Erythroblast (primary cell): ENCODE measurements around the gene TSTD1.

ENCODE experiments used
- DNase-seq, 2 experiments: peaks; one replicate each; lab custom pipeline; 2025; lab: John Stamatoyannopoulos, UW
- GATA1 ChIP-seq: IDR thresholded peaks from 2 replicates; pipeline ENCODE4 v1.6.1; 2011; ENCODE audit warnings: low read depth, mild to moderate bottlenecking, control low read depth, low read length, moderate library complexity
- POLR2A ChIP-seq: IDR thresholded peaks from 2 replicates; pipeline ENCODE4 v1.6.1; 2011; ENCODE audit warnings: mild to moderate bottlenecking, low read length

The TSTD1 gene, protein sequence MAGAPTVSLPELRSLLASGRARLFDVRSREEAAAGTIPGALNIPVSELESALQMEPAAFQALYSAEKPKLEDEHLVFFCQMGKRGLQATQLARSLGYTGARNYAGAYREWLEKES

DNA sequence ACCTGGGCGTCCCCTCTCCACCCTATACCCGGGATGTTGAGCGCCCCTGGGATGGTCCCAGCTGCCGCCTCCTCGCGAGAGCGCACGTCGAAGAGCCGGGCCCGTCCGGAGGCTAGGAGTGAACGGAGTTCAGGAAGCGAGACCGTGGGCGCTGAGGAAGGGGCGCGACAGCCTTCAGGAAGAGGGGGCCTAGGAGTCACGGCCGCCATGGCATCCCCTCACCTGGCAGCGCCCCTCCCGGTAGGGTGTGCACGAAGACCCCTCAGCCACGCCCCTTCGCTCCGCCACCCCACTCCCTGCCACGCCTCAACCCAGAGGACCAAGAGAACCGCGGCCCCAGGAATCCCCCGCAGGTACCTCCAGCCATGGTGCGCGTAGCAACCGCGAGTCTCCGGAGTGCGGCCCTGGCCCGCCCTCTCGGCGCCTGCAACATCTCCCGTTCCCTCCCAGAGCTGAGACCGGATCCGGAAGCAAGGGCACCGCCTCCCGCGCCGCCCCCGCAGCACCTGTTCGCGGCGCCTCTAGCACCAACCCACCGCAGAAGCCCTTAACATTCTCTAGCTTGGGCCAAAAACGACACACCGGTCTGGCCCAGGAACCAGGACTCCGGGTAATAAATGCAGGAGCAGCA, at the start of gene TSTD1:
Gene TSTD1 (minus strand): TSS at position 442 of the 631 bp plus-strand sequence. CDS start 75 bp downstream, at position 367.
- no peak for TF ChIP-seq GATA1
- peak; percentile 71 for TF ChIP-seq POLR2A
- DNase-seq, result peak; percentile 78 to 83

DNA sequence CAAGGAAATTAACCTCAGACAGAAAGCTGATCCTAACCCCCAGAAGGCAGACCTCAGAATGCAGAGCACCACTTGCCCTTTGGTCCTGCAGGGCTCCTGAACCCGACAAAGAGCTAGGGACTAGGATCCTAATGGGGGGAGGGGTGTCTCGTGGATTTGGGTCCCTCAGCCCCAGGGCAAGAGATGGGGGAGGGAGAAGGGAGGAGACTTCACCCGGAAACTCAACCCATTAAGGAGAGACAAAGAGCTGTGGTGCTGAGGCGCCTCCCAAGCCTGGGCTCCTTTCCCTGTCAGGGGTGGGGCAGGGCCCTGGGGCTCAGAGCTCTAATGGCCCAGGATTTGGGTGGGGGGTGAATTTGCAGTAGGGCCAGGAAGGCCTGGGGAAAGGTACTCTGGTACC, 47.7 kb upstream of the TSTD1 start:
- no peak for TF ChIP-seq POLR2A
- TF ChIP-seq GATA1, result no peak
- DNase-seq, result no peak

DNA sequence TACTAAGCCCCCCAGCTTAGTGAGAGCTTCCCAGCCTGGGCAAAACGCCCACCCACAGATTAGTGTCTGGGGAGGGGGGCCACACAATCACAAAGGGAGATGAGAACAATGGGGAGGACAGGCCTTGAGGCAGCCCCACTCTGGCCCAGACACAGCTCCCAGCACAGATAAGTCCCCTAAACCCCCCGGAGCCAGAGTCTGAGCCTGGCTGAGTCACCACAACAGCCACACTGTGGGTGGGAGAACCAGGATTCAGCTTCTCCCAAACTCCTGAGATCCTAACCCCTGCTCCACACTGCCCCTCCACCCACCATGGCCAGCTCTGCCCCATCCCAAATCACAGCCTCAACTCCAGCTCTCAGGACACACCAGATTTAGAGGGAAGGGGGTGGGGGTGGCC, 46.4 kb upstream of the TSTD1 start:
- TF ChIP-seq POLR2A (no peak), GATA1 (no peak)
- no peak for DNase-seq

DNA sequence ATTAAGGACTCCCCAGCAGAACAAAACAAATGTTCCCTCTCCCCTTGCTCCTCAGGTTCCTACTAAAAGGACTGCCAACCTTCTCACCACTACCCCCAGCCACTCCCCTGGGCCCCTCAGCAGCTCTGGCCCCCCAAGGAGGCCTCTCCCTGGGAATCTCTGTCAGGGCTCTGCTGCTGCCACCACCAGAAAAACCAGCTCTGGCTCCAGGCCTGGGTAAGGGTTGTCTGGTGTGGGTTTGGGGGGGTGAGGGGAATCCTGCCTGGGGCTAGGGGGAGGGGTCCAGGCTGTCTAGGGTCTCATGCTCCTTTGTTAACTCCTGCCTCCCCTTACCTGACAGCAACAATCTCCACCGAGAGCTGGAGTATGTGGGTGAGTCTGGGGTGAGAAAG, 45.8 kb upstream of the TSTD1 start:
- TF ChIP-seq POLR2A (no peak), GATA1 (no peak)
- no peak for DNase-seq

DNA sequence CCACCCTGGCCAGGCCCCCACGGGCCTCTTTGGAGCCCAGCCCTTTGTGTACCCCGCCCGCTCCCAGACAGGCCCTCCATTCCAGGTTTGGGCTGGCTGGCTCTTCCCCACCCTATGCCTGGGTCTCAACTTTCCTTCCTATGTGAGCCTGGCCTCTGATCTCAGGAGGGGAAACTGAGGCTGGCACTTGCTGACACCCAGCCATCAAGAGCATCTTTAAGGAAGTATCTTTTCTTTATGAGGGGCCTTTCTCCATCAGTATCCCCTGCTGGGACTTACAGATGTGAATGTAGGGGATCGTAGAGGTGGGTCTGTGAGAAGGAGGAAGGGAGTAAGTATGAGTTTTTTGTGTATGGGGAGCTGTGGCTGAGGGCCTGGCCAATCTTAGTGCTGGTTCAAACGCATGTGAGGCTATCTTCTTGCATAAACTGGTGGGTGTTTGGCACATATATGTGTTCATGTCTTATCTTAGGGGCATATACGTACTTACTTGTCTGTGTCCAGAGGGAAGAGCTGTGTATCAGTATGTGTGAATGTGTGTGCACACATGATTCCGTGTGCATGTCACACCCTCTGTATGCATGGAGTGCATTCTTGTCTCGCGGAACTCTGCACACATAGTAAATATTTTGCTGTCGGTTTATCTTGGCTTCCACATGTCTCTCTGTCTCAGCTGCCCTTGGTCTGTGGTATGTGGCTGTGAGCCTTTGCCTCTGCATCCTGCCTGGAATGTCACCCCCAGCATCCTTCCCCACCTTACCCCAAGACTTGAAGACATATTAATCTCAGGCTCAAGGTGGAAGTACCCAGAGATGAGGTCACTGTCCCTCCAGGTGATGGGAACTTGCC, 45.2 kb upstream of the TSTD1 start:
- no peak for TF ChIP-seq POLR2A
- no peak for TF ChIP-seq GATA1
- DNase-seq, result peak; percentile 58 to 65

DNA sequence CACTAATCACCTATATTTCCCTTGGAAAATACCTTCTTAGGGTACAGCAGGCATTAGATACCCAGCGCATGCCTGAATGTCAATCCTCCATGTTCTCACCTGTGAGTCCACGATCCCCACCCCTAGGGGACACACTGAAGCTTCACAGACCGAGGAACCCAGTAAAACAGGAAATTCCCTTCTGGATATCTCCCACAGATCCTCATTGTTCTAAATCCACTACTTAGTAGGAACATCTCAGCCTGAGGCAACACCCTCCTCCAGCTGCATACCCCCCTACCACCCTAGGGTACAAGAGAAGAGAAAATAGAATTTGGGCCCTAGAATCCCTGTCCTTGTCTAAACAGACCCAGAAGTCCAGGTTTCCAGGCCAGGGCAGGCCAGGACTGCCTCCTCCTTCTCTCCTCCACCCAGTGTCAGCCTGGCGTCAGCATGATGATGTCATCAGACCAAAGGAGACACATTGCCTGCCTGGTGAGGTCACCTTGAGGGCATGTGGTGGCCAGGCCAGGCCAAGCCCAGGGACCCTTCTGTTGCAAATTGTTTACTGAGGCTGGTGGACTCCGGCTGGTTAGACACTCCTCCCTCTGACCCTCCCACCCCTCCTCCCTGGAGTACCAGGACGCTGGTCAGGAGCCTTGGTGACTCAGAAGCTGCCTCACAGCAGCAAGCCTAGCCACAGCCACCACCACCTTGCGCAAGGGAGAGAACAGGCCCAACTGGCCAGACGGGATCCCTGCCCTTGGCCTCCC, 44.4 kb upstream of the TSTD1 start:
- no peak for TF ChIP-seq POLR2A
- TF ChIP-seq GATA1, result no peak
- DNase-seq, result peak; percentile 71 to 89

DNA sequence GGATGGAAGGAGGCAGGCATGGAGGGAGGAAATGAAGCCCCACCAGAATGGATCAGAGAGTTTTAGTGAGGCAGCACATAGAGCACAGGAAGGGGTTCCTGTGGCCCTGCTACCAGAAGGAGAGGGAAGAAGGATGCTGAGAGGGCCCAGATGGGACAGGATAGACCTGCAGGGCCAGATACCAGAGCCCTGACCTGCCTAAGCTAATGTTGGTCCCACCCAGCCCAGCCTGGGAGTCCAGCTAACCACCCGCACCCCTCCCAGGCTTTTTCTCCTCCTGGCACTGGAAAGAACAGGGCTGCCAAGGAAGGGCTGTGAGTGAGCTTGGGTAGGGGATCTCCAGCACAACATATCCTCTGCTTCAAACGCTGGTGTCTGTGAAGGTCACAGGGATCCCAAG, 43.7 kb upstream of the TSTD1 start:
- TF ChIP-seq POLR2A (no peak), GATA1 (no peak)
- no peak for DNase-seq

DNA sequence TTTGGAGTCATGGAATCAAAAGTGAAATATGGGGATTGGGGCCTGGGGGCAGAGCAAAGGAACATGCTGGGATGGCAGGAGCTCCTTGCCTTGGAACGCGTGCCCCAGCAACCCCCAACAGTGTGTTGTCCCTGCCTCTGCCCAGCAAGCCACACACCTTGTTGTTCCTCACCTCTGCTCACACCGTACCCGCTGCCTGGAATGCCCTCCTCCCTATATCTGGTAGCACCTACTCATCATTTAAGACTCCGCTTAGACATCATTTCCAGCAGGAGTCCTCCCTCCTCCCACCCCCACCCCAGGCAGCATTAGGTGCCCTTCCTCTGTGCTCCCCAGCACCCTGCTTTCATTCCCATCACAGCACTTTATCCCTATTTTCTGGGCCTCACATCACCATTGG, 42.8 kb upstream of the TSTD1 start:
- no peak for DNase-seq
- no peak for TF ChIP-seq POLR2A
- TF ChIP-seq GATA1, result no peak

DNA sequence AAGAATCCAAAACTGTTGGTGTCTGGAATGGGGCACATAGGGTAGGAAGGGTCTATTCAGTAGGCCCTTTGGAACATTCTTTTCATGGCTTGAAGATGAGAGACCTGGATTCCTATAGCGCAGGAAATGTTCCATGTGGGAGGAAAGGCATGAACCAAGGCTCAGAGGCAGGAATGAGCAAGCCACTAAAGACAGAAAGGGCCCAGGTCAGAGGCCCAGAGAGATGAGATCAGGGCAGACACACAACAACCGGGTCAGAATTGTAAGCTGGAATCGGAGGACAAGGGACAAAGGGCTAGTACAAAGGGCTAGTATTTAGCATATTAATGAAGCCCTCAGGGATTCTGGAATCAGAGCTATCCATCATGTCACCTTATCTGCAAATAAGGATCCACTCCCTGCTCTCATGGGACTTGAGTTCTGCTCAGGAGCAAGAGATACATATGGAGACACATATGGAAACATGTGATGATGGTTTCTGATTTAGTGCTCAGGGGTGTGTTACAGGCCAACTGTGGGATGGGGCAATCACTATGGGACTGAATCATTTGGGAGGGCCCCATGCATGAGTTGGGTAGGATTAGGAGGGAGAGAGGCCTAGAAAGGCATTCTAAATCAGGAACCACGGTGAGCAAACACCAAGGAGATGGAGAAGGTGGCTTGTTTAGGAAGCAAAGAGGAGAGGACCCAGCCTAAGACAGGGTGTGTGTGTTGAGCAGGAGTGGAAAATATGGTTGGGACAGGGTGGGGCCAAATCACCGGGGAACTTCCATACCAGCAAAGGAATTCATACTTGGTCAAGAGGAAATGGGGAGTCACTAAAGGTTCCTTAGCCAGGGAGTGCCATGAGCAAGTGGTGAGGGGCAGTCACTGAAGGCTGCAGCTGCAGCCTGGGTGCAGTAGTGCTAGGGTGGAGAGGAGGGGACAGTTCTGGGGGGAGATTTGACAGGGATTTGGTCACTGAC, 42.0 kb upstream of the TSTD1 start:
- TF ChIP-seq POLR2A, result no peak
- TF ChIP-seq GATA1, result no peak
- no peak for DNase-seq

DNA sequence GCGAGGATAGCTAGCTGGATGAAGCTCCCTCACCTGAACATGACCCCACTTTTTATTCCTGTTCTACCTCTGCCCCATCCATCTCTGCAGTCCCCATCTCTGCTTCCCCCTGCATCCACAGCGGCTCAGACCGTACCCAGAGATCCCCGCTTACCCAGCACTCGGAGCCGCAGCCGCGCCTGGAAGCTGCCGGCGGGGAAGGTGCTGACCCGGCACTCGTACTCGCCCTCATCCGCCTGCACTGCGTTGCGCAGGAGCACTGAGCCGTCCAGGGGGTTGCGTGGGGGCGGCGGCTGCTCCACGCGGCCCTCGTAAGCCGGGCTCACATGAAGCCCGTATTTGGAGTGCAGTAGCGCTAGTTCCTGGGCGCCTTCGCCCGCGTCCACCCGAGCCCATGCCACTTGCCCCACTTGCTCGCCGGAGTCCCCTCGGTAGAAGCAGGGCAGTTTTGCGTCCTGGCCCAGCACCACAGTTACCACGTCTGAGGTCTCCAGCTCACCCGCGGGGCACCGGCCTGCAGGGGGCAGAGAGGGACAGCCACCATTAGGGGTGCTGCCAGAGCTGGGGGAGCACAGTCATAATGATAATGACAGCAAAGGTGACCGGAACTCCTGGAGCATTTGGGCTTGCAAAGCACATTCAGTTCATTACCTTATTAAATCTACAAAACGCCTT, 40.8 kb upstream of the TSTD1 start:
- DNase-seq, result no peak
- no peak for TF ChIP-seq POLR2A
- no peak for TF ChIP-seq GATA1

DNA sequence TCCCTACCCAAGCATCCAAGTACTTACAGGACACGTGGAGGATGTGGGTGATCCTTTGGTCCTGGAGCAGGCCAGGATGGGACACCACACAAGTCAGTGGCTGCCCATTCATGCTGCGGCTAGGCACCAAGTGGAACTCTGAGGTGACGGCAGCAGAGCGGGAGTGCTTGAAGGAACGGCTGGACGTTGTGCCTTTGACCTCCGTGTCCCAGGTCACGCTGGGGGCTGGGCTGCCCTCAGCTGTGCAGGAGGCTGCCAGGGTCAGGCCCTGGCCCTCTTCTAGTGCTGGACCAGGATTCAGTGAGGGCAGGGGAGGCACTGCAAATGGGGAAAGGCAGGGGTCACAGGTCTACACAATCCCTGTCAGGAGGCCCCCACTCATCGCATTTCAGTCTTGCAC, 38.7 kb upstream of the TSTD1 start:
- no peak for DNase-seq

DNA sequence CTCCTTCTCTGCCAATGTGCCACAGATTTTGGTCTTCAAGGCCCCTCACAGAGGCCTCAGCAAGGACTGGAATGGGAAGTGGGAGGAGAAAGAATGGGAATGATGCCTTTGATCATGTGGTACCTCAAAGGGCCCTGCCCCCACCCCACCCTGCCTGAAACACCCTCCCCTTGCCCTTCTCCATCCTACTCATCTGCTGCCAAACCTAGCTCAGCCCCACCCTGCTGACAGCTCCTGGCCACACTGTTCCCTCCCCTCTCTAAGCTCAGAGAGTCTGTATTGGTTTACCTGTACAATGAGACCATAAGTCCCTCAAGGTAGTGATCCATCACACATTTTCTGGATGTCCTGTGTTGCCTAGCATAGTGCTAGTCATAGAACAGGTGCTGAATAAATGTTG, 37.6 kb upstream of the TSTD1 start:
- TF ChIP-seq GATA1 (no peak), POLR2A (no peak)
- no peak for DNase-seq

More for the DNA sequence above, 38.7 kb upstream of the TSTD1 start:
- TF ChIP-seq POLR2A, result no peak
- TF ChIP-seq GATA1, result no peak
